K562 (cell line): Measurements from ENCODE around the gene MYBL2. TPM values are rescaled to one million over a fixed set of nuclear protein-coding genes. Genes with fewer than 3 reads are reported as not detected.

Source experiments
- CBX1 ChIP-seq: sonication (generic); IDR thresholded peaks from 2 replicates; pipeline ENCODE4 v1.6.1; 2016; ENCODE audit warnings: antibody characterized with exemption, low read depth, mild to moderate bottlenecking
- GTF2E2 ChIP-seq: fragments of 200-800 bp; sonication (Bioruptor generic); IDR thresholded peaks from 2 replicates; pipeline ENCODE4 v1.6.1; 2016; ENCODE audit warnings: missing genetic modification characterization, missing compliant biosample characterization
- ILK ChIP-seq: fragments of 450-650 bp; IDR thresholded peaks from 2 replicates; pipeline ENCODE4 v1.6.1; 2016; ENCODE audit warnings: missing genetic modification characterization, low read depth, mild to moderate bottlenecking, missing compliant biosample characterization, moderate library complexity, borderline replicate concordance
- KDM4B ChIP-seq, 2 experiments: fragments of 450-650 bp in 1 of 2; sonication (generic) in 1 of 2; IDR thresholded peaks; 2 replicates each; pipeline ENCODE4 v1.6.1; 2016 to 2017; ENCODE audit warnings: borderline replicate concordance in 2 of 2, antibody characterized with exemption in 1 of 2, low read depth in 1 of 2, mild to moderate bottlenecking in 1 of 2
- MTA1 ChIP-seq: fragments of 450-650 bp; IDR thresholded peaks from 2 replicates; pipeline ENCODE4 v1.6.1; 2017; ENCODE audit warnings: borderline replicate concordance
- PTRF ChIP-seq: fragments of 450-650 bp; IDR thresholded peaks from 2 replicates; pipeline ENCODE4 v1.6.1; 2016; ENCODE audit warnings: mild to moderate bottlenecking, missing genetic modification characterization, missing compliant biosample characterization
- RCOR1 ChIP-seq, 2 experiments: IDR thresholded peaks; 2 replicates each; pipeline ENCODE4 v1.6.1; 2012; ENCODE audit warnings: low read depth in 2 of 2, low read length in 2 of 2, borderline replicate concordance in 1 of 2, improper control_type of control experiment in 1 of 2
- SMAD3 ChIP-seq: fragments of 450-650 bp; formaldehyde crosslinking; conservative IDR thresholded peaks from 2 replicates; pipeline ENCODE4 v1.4.0; 2020; ENCODE audit warnings: mild to moderate bottlenecking
- SMARCC2 ChIP-seq: fragments of 450-650 bp; IDR thresholded peaks from 2 replicates; pipeline ENCODE4 v1.6.1; 2017; ENCODE audit warnings: antibody characterized with exemption, moderate library complexity, mild to moderate bottlenecking, low read depth
- ZHX1 ChIP-seq: fragments of 150-350 bp; conservative IDR thresholded peaks from 2 replicates; pipeline ENCODE4 v1.6.1; 2014; ENCODE audit warnings: low read length
- ZNF165 ChIP-seq: fragments of 250-450 bp; sonication (Bioruptor Pico); IDR thresholded peaks from 2 replicates; pipeline ENCODE4 v1.4.0; 2020; ENCODE audit warnings: borderline replicate concordance
- ZNF384 ChIP-seq: IDR thresholded peaks from 2 replicates; pipeline ENCODE4 v1.6.1; 2012; ENCODE audit warnings: low read depth, low read length, improper control_type of control experiment
- polyA plus RNA-seq, 8 experiments: library from polyadenylated mRNA; depleted of rRNA in 4 of 8; stranded (reverse) in 5 of 8; unstranded in 3 of 8; fragments of >200 nt; fragmentation: Nextera tagmentation in 2 of 8; fragmentation: Illumina TruSeq in 1 of 8; extraction: Ambion mirVana in 2 of 8; extraction: Trizol in 1 of 8; gene quantifications; 2 replicates each; pipeline versions ENCODE4 v1.2.1 to v1.2.3, GENCODE V29; 2011 to 2014; ENCODE audit warnings: inconsistent platforms in 1 of 8, missing spikeins in 1 of 8
- total RNA-seq, 7 experiments: library from RNA; depleted of rRNA in 6 of 7; stranded (reverse); fragments of >200 nt in 6 of 7; fragmentation: Illumina TruSeq in 2 of 7; extraction: Trizol in 2 of 7; gene quantifications; 2 replicates each; pipeline versions ENCODE4 v1.2.1 to v1.2.3, GENCODE V29; 2011 to 2021; ENCODE audit warnings: low replicate concordance in 1 of 7
- TF ChIP-seq, protein P1 (sequence below): fragments of 250-450 bp; sonication (Bioruptor Pico); IDR thresholded peaks from 2 replicates; pipeline ENCODE4 v1.5.0; 2021; ENCODE audit warnings: mild to moderate bottlenecking, borderline replicate concordance
- TF ChIP-seq, protein P2 (sequence below): sonication (generic); formaldehyde crosslinking; IDR thresholded peaks from 2 replicates; pipeline ENCODE4 v1.8.0; 2022; ENCODE audit warnings: mild to moderate bottlenecking, missing genetic modification reagents
- TF ChIP-seq, protein P3 (sequence below), 2 experiments: fragments of 450-650 bp in 1 of 2; sonication (generic) in 1 of 2; formaldehyde crosslinking in 1 of 2; IDR thresholded peaks in 1 of 2; conservative IDR thresholded peaks in 1 of 2; 2 replicates each; pipeline versions ENCODE4 v1.6.1 to v1.8.1; 2016 to 2023; ENCODE audit warnings: mild to moderate bottlenecking in 2 of 2, moderate library complexity in 2 of 2, inconsistent platforms in 1 of 2, missing genetic modification reagents in 1 of 2
- TF ChIP-seq, protein P4 (sequence below): fragments of 450-650 bp; formaldehyde crosslinking; IDR thresholded peaks from 2 replicates; pipeline ENCODE4 v1.4.0; 2020; ENCODE audit warnings: mild to moderate bottlenecking, mixed read lengths

Gene MYBL2
- total and polyA plus RNA-seq, 9 of the 15 experiments (the other 6 are each of a cell fraction or from before 2014, with no cell fraction given): 4.4 to 169 (median 52.5) TPM

DNA sequence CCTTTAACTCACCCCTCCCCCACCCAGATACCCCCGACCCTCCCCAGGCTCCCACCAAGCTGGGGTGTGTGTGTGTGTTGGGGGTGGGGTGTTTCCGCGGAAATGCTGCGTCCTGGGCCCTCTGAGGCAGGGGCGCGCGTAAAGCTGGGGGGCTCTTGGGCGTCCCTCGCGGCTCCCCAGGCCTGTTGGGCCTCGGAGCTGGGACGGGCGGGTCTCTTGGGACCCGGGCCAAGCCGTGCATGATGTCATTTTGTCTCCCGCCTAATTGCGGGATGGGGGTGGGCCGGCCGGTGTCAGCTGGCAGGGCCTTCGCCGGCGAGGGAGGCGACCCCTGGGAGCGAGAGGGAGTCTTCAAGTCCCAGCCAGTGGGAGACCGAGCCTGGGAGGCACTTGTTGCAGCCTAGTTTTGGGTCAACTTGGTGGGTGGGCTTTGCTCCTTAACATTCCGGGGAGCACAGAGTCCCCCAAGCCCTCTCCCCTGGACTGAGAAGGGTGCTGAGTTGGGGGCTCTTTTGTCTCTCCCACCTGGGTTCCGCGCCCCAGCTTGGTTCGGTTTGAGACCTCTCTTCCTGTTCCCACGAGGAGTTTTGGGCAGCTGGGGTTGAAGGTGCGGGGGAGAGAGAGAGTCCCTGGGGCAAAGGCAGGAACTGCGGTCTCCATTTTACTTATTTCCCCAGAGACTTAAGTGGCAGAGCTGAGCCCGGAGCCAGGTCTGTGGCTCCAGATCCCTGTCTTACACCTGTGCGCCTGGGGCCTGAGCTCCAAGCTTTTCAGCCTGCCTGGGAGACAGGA lies 623 bp downstream of the MYBL2 start (continued):
- no peak for TF ChIP-seq ZHX1
- TF ChIP-seq, protein P1, sequence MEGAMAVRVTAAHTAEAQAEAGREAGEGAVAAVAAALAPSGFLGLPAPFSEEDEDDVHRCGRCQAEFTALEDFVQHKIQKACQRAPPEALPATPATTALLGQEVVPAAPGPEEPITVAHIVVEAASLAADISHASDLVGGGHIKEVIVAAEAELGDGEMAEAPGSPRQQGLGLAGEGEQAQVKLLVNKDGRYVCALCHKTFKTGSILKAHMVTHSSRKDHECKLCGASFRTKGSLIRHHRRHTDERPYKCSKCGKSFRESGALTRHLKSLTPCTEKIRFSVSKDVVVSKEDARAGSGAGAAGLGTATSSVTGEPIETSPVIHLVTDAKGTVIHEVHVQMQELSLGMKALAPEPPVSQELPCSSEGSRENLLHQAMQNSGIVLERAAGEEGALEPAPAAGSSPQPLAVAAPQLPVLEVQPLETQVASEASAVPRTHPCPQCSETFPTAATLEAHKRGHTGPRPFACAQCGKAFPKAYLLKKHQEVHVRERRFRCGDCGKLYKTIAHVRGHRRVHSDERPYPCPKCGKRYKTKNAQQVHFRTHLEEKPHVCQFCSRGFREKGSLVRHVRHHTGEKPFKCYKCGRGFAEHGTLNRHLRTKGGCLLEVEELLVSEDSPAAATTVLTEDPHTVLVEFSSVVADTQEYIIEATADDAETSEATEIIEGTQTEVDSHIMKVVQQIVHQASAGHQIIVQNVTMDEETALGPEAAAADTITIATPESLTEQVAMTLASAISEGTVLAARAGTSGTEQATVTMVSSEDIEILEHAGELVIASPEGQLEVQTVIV (CRISPR knock-in tag): no peak
- no peak for TF ChIP-seq GTF2E2 (tag)
- no peak for TF ChIP-seq SMAD3 (CRISPR knock-in tag)
- TF ChIP-seq, protein P2, sequence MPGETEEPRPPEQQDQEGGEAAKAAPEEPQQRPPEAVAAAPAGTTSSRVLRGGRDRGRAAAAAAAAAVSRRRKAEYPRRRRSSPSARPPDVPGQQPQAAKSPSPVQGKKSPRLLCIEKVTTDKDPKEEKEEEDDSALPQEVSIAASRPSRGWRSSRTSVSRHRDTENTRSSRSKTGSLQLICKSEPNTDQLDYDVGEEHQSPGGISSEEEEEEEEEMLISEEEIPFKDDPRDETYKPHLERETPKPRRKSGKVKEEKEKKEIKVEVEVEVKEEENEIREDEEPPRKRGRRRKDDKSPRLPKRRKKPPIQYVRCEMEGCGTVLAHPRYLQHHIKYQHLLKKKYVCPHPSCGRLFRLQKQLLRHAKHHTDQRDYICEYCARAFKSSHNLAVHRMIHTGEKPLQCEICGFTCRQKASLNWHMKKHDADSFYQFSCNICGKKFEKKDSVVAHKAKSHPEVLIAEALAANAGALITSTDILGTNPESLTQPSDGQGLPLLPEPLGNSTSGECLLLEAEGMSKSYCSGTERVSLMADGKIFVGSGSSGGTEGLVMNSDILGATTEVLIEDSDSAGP (CRISPR knock-in tag): no peak
- TF ChIP-seq, protein P3, sequence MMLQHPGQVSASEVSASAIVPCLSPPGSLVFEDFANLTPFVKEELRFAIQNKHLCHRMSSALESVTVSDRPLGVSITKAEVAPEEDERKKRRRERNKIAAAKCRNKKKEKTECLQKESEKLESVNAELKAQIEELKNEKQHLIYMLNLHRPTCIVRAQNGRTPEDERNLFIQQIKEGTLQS (IDR thresholded peaks at IDR 0.05): peak; percentile 85
- TF ChIP-seq, protein P3 (CRISPR knock-in tag; conservative IDR thresholded peaks at IDR 0.05): no peak
- TF ChIP-seq ZNF165 (CRISPR knock-in tag): no peak
- TF ChIP-seq MTA1: no peak
- TF ChIP-seq CBX1: no peak
- TF ChIP-seq PTRF (tag): no peak
- no peak for TF ChIP-seq ILK (tag)
- TF ChIP-seq SMARCC2: no peak
- TF ChIP-seq ZNF384: no peak
- no peak for TF ChIP-seq KDM4B (IDR thresholded peaks at IDR 0.05; ENCODE audit: borderline replicate concordance in 2 of 2, low read depth in 1 of 2)
- TF ChIP-seq RCOR1 (IDR thresholded peaks at IDR 0.05; ENCODE audit: borderline replicate concordance in 1 of 2, low read depth in 2 of 2, low read length in 2 of 2): no peak
- TF ChIP-seq, protein P4, sequence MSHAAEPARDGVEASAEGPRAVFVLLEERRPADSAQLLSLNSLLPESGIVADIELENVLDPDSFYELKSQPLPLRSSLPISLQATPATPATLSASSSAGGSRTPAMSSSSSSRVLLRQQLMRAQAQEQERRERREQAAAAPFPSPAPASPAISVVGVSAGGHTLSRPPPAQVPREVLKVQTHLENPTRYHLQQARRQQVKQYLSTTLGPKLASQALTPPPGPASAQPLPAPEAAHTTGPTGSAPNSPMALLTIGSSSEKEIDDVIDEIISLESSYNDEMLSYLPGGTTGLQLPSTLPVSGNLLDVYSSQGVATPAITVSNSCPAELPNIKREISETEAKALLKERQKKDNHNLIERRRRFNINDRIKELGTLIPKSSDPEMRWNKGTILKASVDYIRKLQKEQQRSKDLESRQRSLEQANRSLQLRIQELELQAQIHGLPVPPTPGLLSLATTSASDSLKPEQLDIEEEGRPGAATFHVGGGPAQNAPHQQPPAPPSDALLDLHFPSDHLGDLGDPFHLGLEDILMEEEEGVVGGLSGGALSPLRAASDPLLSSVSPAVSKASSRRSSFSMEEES (CRISPR knock-in tag): no peak
